GM23338 (cell line): ENCODE results near the gene KATNAL2. TPM values are rescaled to one million over a fixed set of nuclear protein-coding genes. Genes with fewer than 3 reads are reported as not detected.
A peak's percentile ranks its signal among the peaks of the same experiment; 100 is the strongest.
"Not testable (repeated sequence)": the region's sequence is repeated elsewhere in the genome, so short reads cannot be mapped to it uniquely, and the experiment has no call there.

Experiments used
- ATAC-seq: fragments of 200-7000 bp; cut with Tn5 transposase; 3 replicates; pipeline ENCODE4 v1.9.1; 2020
- DNase-seq: peaks from one replicate; pipeline ENCODE4 v3.0.0-alpha.2; 2015; ENCODE audit warnings: low spot score
- H2AFZ ChIP-seq: fragments of 200-600 bp; sonication (generic); 2 replicates; pipeline ENCODE4 v1.8.0; 2016; ENCODE audit warnings: antibody characterized with exemption, mild to moderate bottlenecking, moderate library complexity
- H3F3A ChIP-seq: fragments of 200-600 bp; sonication (generic); replicated peaks from 2 replicates; pipeline ENCODE4 v1.8.0; 2017; ENCODE audit warnings: antibody characterized with exemption, mixed run types, low read depth
- H3K27ac ChIP-seq: fragments of 200-600 bp; sonication (generic); 2 replicates; pipeline ENCODE4 v1.6.1; 2016; ENCODE audit warnings: low read depth
- H3K27me3 ChIP-seq: fragments of 200-600 bp; sonication (generic); 2 replicates; pipeline ENCODE4 v1.8.0; 2016; ENCODE audit warnings: mild to moderate bottlenecking, mixed run types, moderate library complexity; ENCODE audit not compliant: insufficient read depth
- H3K36me3 ChIP-seq: fragments of 200-600 bp; sonication (generic); 2 replicates; pipeline ENCODE4 v1.8.0; 2016; ENCODE audit warnings: mild to moderate bottlenecking; ENCODE audit not compliant: insufficient read depth
- H3K4me1 ChIP-seq: fragments of 200-600 bp; sonication (generic); 2 replicates; pipeline ENCODE4 v1.8.0; 2016; ENCODE audit warnings: mild to moderate bottlenecking, moderate library complexity; ENCODE audit not compliant: insufficient read depth
- H3K4me2 ChIP-seq: fragments of 200-600 bp; sonication (generic); 2 replicates; pipeline ENCODE4 v1.7.1; 2017; ENCODE audit warnings: mixed run types
- H3K4me3 ChIP-seq: fragments of 200-600 bp; sonication (generic); 2 replicates; pipeline ENCODE4 v1.6.1; 2016; ENCODE audit warnings: mixed run types
- H3K79me2 ChIP-seq: fragments of 200-600 bp; sonication (generic); replicated peaks from 2 replicates; pipeline ENCODE4 v1.8.0; 2017; ENCODE audit warnings: mild to moderate bottlenecking; ENCODE audit not compliant: insufficient read depth
- H3K9me2 ChIP-seq: fragments of 200-600 bp; sonication (generic); 2 replicates; pipeline ENCODE4 v1.8.0; 2017; ENCODE audit not compliant: insufficient read depth
- H4K20me1 ChIP-seq: fragments of 200-600 bp; sonication (generic); replicated peaks from 2 replicates; pipeline ENCODE4 v1.8.0; 2017; ENCODE audit warnings: mild to moderate bottlenecking; ENCODE audit not compliant: insufficient read depth
- H3K27ac Mint-ChIP-seq: 2 replicates; pipeline ENCODE4 v1.8.0; 2020; ENCODE audit warnings: inconsistent platforms, mild to moderate bottlenecking, moderate library complexity, mixed read lengths
- H3K27me3 Mint-ChIP-seq: 3 replicates; pipeline ENCODE4 v1.8.0; 2022; ENCODE audit warnings: low read depth, mild to moderate bottlenecking, moderate library complexity, mixed read lengths, inconsistent platforms; ENCODE audit not compliant: insufficient read depth, poor library complexity
- H3K36me3 Mint-ChIP-seq: 3 replicates; pipeline ENCODE4 v1.8.0; 2021; ENCODE audit warnings: low read depth, mild to moderate bottlenecking, inconsistent platforms, moderate library complexity, mixed read lengths
- H3K4me1 Mint-ChIP-seq: 3 replicates; pipeline ENCODE4 v1.8.0; 2020; ENCODE audit warnings: mild to moderate bottlenecking, inconsistent platforms, mixed read lengths
- H3K4me3 Mint-ChIP-seq: 3 replicates; pipeline ENCODE4 v1.8.0; 2021; ENCODE audit warnings: moderate library complexity, mild to moderate bottlenecking, inconsistent platforms, mixed read lengths
- H3K9me3 Mint-ChIP-seq: 3 replicates; pipeline ENCODE4 v1.8.0; 2020; ENCODE audit warnings: moderate library complexity, mild to moderate bottlenecking, inconsistent platforms, mixed read lengths
- CREB1 ChIP-seq: fragments of 250-450 bp; sonication (Bioruptor Pico); IDR thresholded peaks from 2 replicates; pipeline ENCODE4 v1.5.0; 2020; ENCODE audit warnings: low read depth, mild to moderate bottlenecking, moderate library complexity
- STAT1 ChIP-seq: IDR thresholded peaks from one replicate; pipeline ENCODE4 v1.6.1; 2016; ENCODE audit warnings: antibody characterized with exemption; ENCODE audit not compliant: unreplicated experiment
- ZNF462 ChIP-seq: fragments of 250-450 bp; sonication (Bioruptor Pico); IDR thresholded peaks from 2 replicates; pipeline ENCODE4 v1.5.0; 2020; ENCODE audit warnings: mild to moderate bottlenecking, moderate library complexity
- polyA plus RNA-seq: library from polyadenylated mRNA; unstranded; fragments of >200 nt; fragmentation: Nextera tagmentation; extraction: Ambion mirVana; gene quantifications from 2 replicates; pipeline ENCODE4 v1.2.1, GENCODE V29; 2016
- total RNA-seq: library from RNA; depleted of rRNA; stranded (reverse); fragments of >200 nt; shearing (Covaris generic); gene quantifications from 2 replicates; pipeline ENCODE4 v1.2.3, GENCODE V29; 2014

Gene KATNAL2
- total and polyA plus RNA-seq, 2 experiments from 2014 or later = 11.8 TPM

DNA sequence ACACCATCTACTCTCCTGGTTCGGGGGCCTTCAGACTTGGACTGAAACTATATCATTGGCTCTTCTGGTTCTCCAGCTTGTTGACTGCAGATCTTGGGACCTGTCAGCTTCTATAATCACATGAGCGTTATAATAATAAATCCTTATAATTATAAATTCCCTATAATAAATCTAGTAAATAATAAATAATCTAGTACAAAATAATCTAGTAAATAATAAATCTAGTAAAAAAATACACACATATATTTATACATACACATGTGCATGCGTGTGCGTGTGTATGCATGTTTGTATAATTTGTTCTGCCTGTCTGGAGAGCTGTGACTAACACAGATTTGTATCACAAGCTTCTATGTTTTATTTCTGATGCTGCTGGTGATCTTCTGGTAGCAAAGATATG lies 40.8 kb downstream of the KATNAL2 start (continued):
- TF ChIP-seq ZNF462 (CRISPR knock-in tag) = no peak
- TF ChIP-seq CREB1 (CRISPR knock-in tag) = no peak
- no peak for TF ChIP-seq STAT1

DNA sequence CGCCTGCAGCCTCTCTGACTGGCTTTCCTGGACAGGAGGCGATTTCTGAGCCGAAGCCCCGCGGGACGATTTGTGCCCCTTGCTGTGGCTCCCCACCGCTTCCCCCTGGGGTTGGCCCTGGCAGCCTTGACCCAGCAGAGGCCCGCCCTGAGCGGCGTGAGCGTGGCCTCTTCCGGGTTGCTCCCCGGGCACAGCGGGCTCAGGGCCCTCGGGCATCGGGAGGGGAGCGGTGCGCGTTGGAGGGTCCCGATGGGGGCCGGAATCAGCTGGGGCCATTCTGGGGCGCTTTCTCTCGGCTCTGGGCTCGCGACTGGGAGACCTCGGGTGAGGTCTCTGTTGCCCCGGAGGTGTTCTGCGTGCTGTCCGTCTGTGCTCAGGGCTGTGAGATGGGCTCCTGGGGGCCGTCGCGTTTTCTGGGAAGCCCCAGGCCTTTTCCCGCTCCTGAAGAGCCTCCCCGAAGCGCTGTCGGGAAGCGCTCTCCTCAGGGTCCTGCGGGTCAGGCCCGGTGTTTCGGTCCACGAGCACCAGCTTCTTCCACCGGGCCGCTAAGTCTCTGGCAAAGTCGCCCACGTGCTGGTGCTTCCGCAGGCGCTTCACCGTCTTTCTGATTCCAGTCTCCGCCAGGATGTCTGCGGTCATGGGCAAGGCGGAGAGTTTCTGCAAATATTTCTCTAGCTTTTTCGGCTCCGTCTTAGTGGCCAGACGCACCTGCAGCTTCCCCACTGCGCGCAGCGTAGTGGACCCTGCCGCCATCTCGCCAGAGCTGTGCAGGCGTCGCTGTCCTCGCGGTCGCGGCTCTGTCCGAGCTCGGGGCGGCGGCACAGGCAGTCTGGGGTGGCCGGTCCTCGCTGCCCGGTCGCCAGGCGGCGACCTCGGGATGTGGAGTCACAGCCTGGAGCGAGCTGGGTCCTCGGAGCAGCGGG lies 46.5 kb downstream of the KATNAL2 start:
- H3K4me1 ChIP-seq, H3K4me2 ChIP-seq, H3K4me3 Mint-ChIP-seq, H3K9me2 ChIP-seq, H3F3A ChIP-seq, H3K27ac ChIP-seq, H3K9me3 Mint-ChIP-seq, H3K4me1 Mint-ChIP-seq, H3K27me3 ChIP-seq, H3K27me3 Mint-ChIP-seq, H3K36me3 ChIP-seq, H3K27ac Mint-ChIP-seq, H2AFZ ChIP-seq, DNase-seq, H3K4me3 ChIP-seq, H3K79me2 ChIP-seq, H4K20me1 ChIP-seq: not testable (repeated sequence)
- peaks cover 12% of the 10 kb centered on the region for H3K36me3 Mint-ChIP-seq
- peak; percentile 10 for ATAC-seq

GRCh38 chr18:46964579-46965293 lies 47.3 kb downstream of the KATNAL2 start:
- peak; percentile 18 for ATAC-seq
- not testable (repeated sequence) for H3K79me2 ChIP-seq, H3K4me3 Mint-ChIP-seq, H3K27me3 ChIP-seq, H3K4me1 Mint-ChIP-seq, H3K27ac ChIP-seq, H3K4me2 ChIP-seq, H3K36me3 ChIP-seq, H3K9me3 Mint-ChIP-seq, DNase-seq, H4K20me1 ChIP-seq, H3K4me3 ChIP-seq, H3K4me1 ChIP-seq, H3K9me2 ChIP-seq, H3K27ac Mint-ChIP-seq, H3F3A ChIP-seq, H3K27me3 Mint-ChIP-seq, H2AFZ ChIP-seq
- H3K36me3 Mint-ChIP-seq = peaks cover 12% of the 10 kb centered on the region

DNA sequence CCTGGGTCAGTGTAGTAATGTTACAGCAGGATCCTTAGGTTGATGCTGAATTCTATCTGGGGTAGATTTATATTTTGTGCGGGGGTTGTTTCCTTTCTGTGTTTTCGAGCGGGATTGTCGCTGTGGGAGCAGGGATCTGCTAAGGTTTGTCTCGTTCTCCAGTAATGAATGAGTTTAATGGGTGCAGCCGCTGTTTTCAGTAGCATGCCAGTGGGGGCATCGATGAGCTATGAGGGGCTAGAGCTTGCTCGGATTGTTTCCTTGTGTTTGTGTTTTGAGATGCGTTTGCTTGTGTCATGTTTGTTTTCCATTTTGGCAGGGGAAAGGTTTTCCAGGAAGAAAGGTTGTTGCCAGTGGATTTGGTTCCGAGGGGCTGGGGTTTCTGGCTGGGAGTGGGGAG lies 48.9 kb downstream of the KATNAL2 start:
- not testable (repeated sequence) for H3K4me1 ChIP-seq, H3K27me3 Mint-ChIP-seq, H3K4me3 Mint-ChIP-seq, H3K36me3 ChIP-seq, H3F3A ChIP-seq, H3K9me3 Mint-ChIP-seq, DNase-seq, H3K4me3 ChIP-seq, H3K27me3 ChIP-seq, H3K9me2 ChIP-seq, H3K27ac ChIP-seq, H2AFZ ChIP-seq, H3K79me2 ChIP-seq, H3K4me1 Mint-ChIP-seq, H4K20me1 ChIP-seq, H3K27ac Mint-ChIP-seq, H3K36me3 Mint-ChIP-seq, H3K4me2 ChIP-seq
- ATAC-seq = peak; percentile 68
